Vagina (tissue), 2 donors: ENCODE results near the gene SCYGR5. TPM values are rescaled to one million over a fixed set of nuclear protein-coding genes. Genes with fewer than 3 reads are reported as not detected.

Source experiments
- DNase-seq, 2 donors: peaks; one replicate each; pipeline ENCODE4 v3.0.0-alpha.2; 2017; ENCODE audit errors: extremely low spot score in 2 of 2
- H3K27ac ChIP-seq: fragments of 200-600 bp; sonication (generic); one replicate; pipeline ENCODE4 v1.5.1; 2019
- H3K27me3 ChIP-seq: fragments of 200-600 bp; sonication (generic); one replicate; pipeline ENCODE4 v1.5.1; 2019
- H3K36me3 ChIP-seq, 2 donors: fragments of 200-600 bp; sonication (generic); one replicate each; pipeline ENCODE4 v1.5.1; 2017 to 2019
- H3K4me1 ChIP-seq: fragments of 200-600 bp; sonication (generic); one replicate; pipeline ENCODE4 v1.5.1; 2019
- H3K4me3 ChIP-seq, 2 donors: fragments of 200-600 bp; sonication (generic); 1 replicate in 1 of 2; 2 replicates in 1 of 2; pipeline ENCODE4 v1.5.1; 2016 to 2019
- H3K9me3 ChIP-seq: fragments of 200-600 bp; sonication (generic); one replicate; pipeline ENCODE4 v1.5.1; 2019
- CTCF ChIP-seq, 3 experiments: fragments of 450-650 bp in 2 of 3; fragments of 200-600 bp in 1 of 3; sonication (generic) in 1 of 3; IDR thresholded peaks; one replicate each; pipeline ENCODE4 v1.5.1; 2017 to 2019; ENCODE audit warnings: antibody characterized with exemption in 3 of 3, mild to moderate bottlenecking in 2 of 3, moderate library complexity in 2 of 3
- POLR2A ChIP-seq, 2 donors: fragments of 450-650 bp; IDR thresholded peaks; one replicate each; pipeline ENCODE4 v1.6.1; 2017; ENCODE audit warnings: antibody characterized with exemption in 2 of 2, mild to moderate bottlenecking in 2 of 2, moderate library complexity in 2 of 2
- POLR2AphosphoS5 ChIP-seq, 2 donors: sonication (generic); formaldehyde crosslinking; IDR thresholded peaks; one replicate each; pipeline ENCODE4 v1.9.0; 2017; ENCODE audit warnings: antibody characterized with exemption in 2 of 2, mild to moderate bottlenecking in 2 of 2, low read depth in 1 of 2; ENCODE audit not compliant: insufficient read depth in 1 of 2
- intact Hi-C: fragments of 100-400 bp; cut with DNase I; formaldehyde crosslinking; loops from one replicate; pipeline ENCODE4 v1.15.1; 2023
- total RNA-seq: library from RNA; depleted of rRNA; stranded (reverse); fragments of >200 nt; gene quantifications from one replicate; pipeline ENCODE4 v1.2.3, GENCODE V29; 2016

Gene SCYGR5
- total RNA-seq, 1 donor from 2014 or later = not detected

- no peak overlapping the region for H3K27ac ChIP-seq
- no peaks in the 10 kb centered on the region for H3K27me3 ChIP-seq
- H3K4me3 ChIP-seq = no peak overlapping the region
- no peaks in the 10 kb centered on the region for H3K36me3 ChIP-seq
- DNase-seq = peak in 1 of 2 donors; percentile 75
- TF ChIP-seq POLR2A (IDR thresholded peaks at IDR 0.05) (no peak), POLR2AphosphoS5 (IDR thresholded peaks at IDR 0.05; ENCODE audit: insufficient read depth in 1 of 2, low read depth in 1 of 2) (no peak), CTCF (IDR thresholded peaks at IDR 0.05) (no peak)
- intact Hi-C loops = no loop called here
- no peaks in the 10 kb centered on the region for H3K4me1 ChIP-seq
- no peaks in the 10 kb centered on the region for H3K9me3 ChIP-seq
Measured at GRCh38 chr2:227706859-227707258, 40.3 kb downstream of the SCYGR5 start.

GRCh38 chr2:227707390-227707789 is 40.8 kb downstream of the SCYGR5 start:
- no peak for TF ChIP-seq POLR2AphosphoS5 (IDR thresholded peaks at IDR 0.05; ENCODE audit: insufficient read depth in 1 of 2, low read depth in 1 of 2)
- TF ChIP-seq POLR2A (IDR thresholded peaks at IDR 0.05) = no peak
- TF ChIP-seq CTCF (IDR thresholded peaks at IDR 0.05) = no peak

GRCh38 chr2:227710986-227711385 is 44.4 kb downstream of the SCYGR5 start:
- no peak overlapping the region for H3K27ac ChIP-seq
- intact Hi-C loops = no loop called here

More at GRCh38 chr2:227707390-227707789, 40.8 kb downstream of the SCYGR5 start:
- Histone ChIP-seq H3K36me3 (no peaks in the 10 kb centered on the region), H3K27ac (no peak overlapping the region), H3K27me3 (no peaks in the 10 kb centered on the region), H3K4me3 (no peak overlapping the region), H3K4me1 (no peaks in the 10 kb centered on the region), H3K9me3 (no peaks in the 10 kb centered on the region)
- no peak for DNase-seq
- intact Hi-C loops = no loop called here

GRCh38 chr2:227713291-227713690 is 46.7 kb downstream of the SCYGR5 start:
- TF ChIP-seq CTCF (IDR thresholded peaks at IDR 0.05) = no peak
- no peak for TF ChIP-seq POLR2A (IDR thresholded peaks at IDR 0.05)
- no peak for TF ChIP-seq POLR2AphosphoS5 (IDR thresholded peaks at IDR 0.05; ENCODE audit: insufficient read depth in 1 of 2, low read depth in 1 of 2)
- Histone ChIP-seq H3K36me3 (no peaks in the 10 kb centered on the region), H3K4me1 (peaks cover 6% of the 10 kb centered on the region), H3K4me3 (no peak overlapping the region), H3K9me3 (no peaks in the 10 kb centered on the region), H3K27ac (no peak overlapping the region), H3K27me3 (no peaks in the 10 kb centered on the region)
- intact Hi-C loops = no loop called here
- DNase-seq = no peak

More at GRCh38 chr2:227710986-227711385, 44.4 kb downstream of the SCYGR5 start:
- Histone ChIP-seq H3K4me1 (no peaks in the 10 kb centered on the region), H3K36me3 (no peaks in the 10 kb centered on the region), H3K9me3 (no peaks in the 10 kb centered on the region), H3K27me3 (no peaks in the 10 kb centered on the region), H3K4me3 (no peak overlapping the region)
- TF ChIP-seq CTCF (IDR thresholded peaks at IDR 0.05) (no peak), POLR2AphosphoS5 (IDR thresholded peaks at IDR 0.05; ENCODE audit: insufficient read depth in 1 of 2, low read depth in 1 of 2) (no peak), POLR2A (IDR thresholded peaks at IDR 0.05) (no peak)
- DNase-seq = peak in 1 of 2 donors; percentile 60

- TF ChIP-seq CTCF (IDR thresholded peaks at IDR 0.05) = no peak
- no peaks in the 10 kb centered on the region for H3K9me3 ChIP-seq
- no peaks in the 10 kb centered on the region for H3K36me3 ChIP-seq
- H3K27me3 ChIP-seq = no peaks in the 10 kb centered on the region
- H3K27ac ChIP-seq = no peak overlapping the region
- intact Hi-C loops = no loop called here
- no peak overlapping the region for H3K4me3 ChIP-seq
- peaks cover 14% of the 10 kb centered on the region for H3K4me1 ChIP-seq
- no peak for DNase-seq
Measured at GRCh38 chr2:227716501-227716900, 49.9 kb downstream of the SCYGR5 start.

Other genes starting within 250 kb of the SCYGR5 start
- gene AGFG1, start 194.6 kb upstream of the SCYGR5 start, total RNA-seq = 53.3 TPM
- not detected for gene SCYGR2, start 67.9 kb upstream of the SCYGR5 start, total RNA-seq
- not detected for gene SCYGR3, start 52.0 kb upstream of the SCYGR5 start, total RNA-seq
- gene SCYGR4, start 49.3 kb upstream of the SCYGR5 start, total RNA-seq = not detected
- gene SLC19A3, start 51.2 kb downstream of the SCYGR5 start, total RNA-seq = 7.4 TPM
- not detected for gene SCYGR6, start 58.0 kb downstream of the SCYGR5 start, total RNA-seq
- gene SCYGR7, start 61.5 kb downstream of the SCYGR5 start, total RNA-seq = not detected
- gene SCYGR8, start 79.1 kb downstream of the SCYGR5 start, total RNA-seq = not detected
- gene CCL20, start 147.0 kb downstream of the SCYGR5 start, total RNA-seq = not detected
- not detected for gene DAW1, start 204.8 kb downstream of the SCYGR5 start, total RNA-seq